ES-I3 (cell line): Measurements from ENCODE around the gene P4HA1.

Source experiments
- H3K36me3 ChIP-seq: 2 replicates; pipeline ENCODE4 v1.6.1; 2013; ENCODE audit warnings: mild to moderate bottlenecking, low read length, control low read depth, moderate library complexity; ENCODE audit not compliant: insufficient read depth
- H3K4me1 ChIP-seq: 2 replicates; pipeline ENCODE4 v1.6.1; 2013; ENCODE audit warnings: mild to moderate bottlenecking, control low read depth, low read length; ENCODE audit not compliant: insufficient read depth
- H3K9ac ChIP-seq: 2 replicates; pipeline ENCODE4 v1.6.1; 2013; ENCODE audit warnings: low read depth, mild to moderate bottlenecking, low read length, moderate library complexity
- H3K9me3 ChIP-seq: 2 replicates; pipeline ENCODE4 v1.6.1; 2013; ENCODE audit warnings: mild to moderate bottlenecking, low read length, moderate library complexity; ENCODE audit not compliant: control insufficient read depth, insufficient read depth

The P4HA1 gene

GRCh38 chr10:73079779-73080541 lies 16.7 kb downstream of the P4HA1 start:
- no peaks in the 10 kb centered on the region for H3K36me3 ChIP-seq
- 0 out of 2 replicates have a peak, but pooled peaks cover 3% of the 10 kb centered on the region for H3K4me1 ChIP-seq
- H3K9me3 ChIP-seq = no peaks in the 10 kb centered on the region
- no peak overlapping the region for H3K9ac ChIP-seq

- Histone ChIP-seq H3K4me1 (0 out of 2 replicates have a peak, but pooled peaks cover 3% of the 10 kb centered on the region), H3K9ac (no peak overlapping the region), H3K9me3 (no peaks in the 10 kb centered on the region), H3K36me3 (no peaks in the 10 kb centered on the region)
Observed at GRCh38 chr10:73076360-73077183, 20.1 kb downstream of the P4HA1 start.

GRCh38 chr10:73075829-73076228 lies 20.8 kb downstream of the P4HA1 start:
- no peak overlapping the region for H3K9ac ChIP-seq
- no peaks in the 10 kb centered on the region for H3K36me3 ChIP-seq
- H3K9me3 ChIP-seq = no peaks in the 10 kb centered on the region
- 0 out of 2 replicates have a peak, but pooled peaks cover 3% of the 10 kb centered on the region for H3K4me1 ChIP-seq

GRCh38 chr10:73073627-73074026 lies 23.0 kb downstream of the P4HA1 start:
- Histone ChIP-seq H3K4me1 (0 out of 2 replicates have a peak, but pooled peaks cover 3% of the 10 kb centered on the region), H3K36me3 (no peaks in the 10 kb centered on the region), H3K9ac (no peak overlapping the region), H3K9me3 (no peaks in the 10 kb centered on the region)

- Histone ChIP-seq H3K36me3 (no peaks in the 10 kb centered on the region), H3K9me3 (no peaks in the 10 kb centered on the region), H3K4me1 (no peaks in the 10 kb centered on the region), H3K9ac (no peak overlapping the region)
Observed at GRCh38 chr10:73065441-73065840, 31.2 kb downstream of the P4HA1 start.

GRCh38 chr10:73061743-73062142 lies 34.9 kb downstream of the P4HA1 start:
- Histone ChIP-seq H3K36me3 (no peaks in the 10 kb centered on the region), H3K9ac (no peak overlapping the region)

GRCh38 chr10:73060738-73061635 lies 35.7 kb downstream of the P4HA1 start:
- H3K9ac ChIP-seq = no peak overlapping the region

More at GRCh38 chr10:73061743-73062142, 34.9 kb downstream of the P4HA1 start:
- Histone ChIP-seq H3K4me1 (no peaks in the 10 kb centered on the region), H3K9me3 (no peaks in the 10 kb centered on the region)

GRCh38 chr10:73060173-73060572 lies 36.5 kb downstream of the P4HA1 start:
- Histone ChIP-seq H3K36me3 (no peaks in the 10 kb centered on the region), H3K4me1 (no peaks in the 10 kb centered on the region), H3K9me3 (no peaks in the 10 kb centered on the region), H3K9ac (no peak overlapping the region)

More at GRCh38 chr10:73060738-73061635, 35.7 kb downstream of the P4HA1 start:
- H3K4me1 ChIP-seq = no peaks in the 10 kb centered on the region
- no peaks in the 10 kb centered on the region for H3K36me3 ChIP-seq
- H3K9me3 ChIP-seq = no peaks in the 10 kb centered on the region

- Histone ChIP-seq H3K4me1 (no peaks in the 10 kb centered on the region), H3K36me3 (no peaks in the 10 kb centered on the region), H3K9ac (no peak overlapping the region), H3K9me3 (no peaks in the 10 kb centered on the region)
Observed at GRCh38 chr10:73058057-73058591, 38.5 kb downstream of the P4HA1 start.

- Histone ChIP-seq H3K4me1 (no peaks in the 10 kb centered on the region), H3K9ac (no peak overlapping the region), H3K9me3 (no peaks in the 10 kb centered on the region), H3K36me3 (no peaks in the 10 kb centered on the region)
Observed at GRCh38 chr10:73054286-73054685, 42.4 kb downstream of the P4HA1 start.

- Histone ChIP-seq H3K9me3 (no peaks in the 10 kb centered on the region), H3K36me3 (no peaks in the 10 kb centered on the region), H3K9ac (no peak overlapping the region), H3K4me1 (no peaks in the 10 kb centered on the region)
Observed at GRCh38 chr10:73053275-73053674, 43.4 kb downstream of the P4HA1 start.

GRCh38 chr10:73044378-73045285 lies 52.0 kb downstream of the P4HA1 start:
- Histone ChIP-seq H3K9ac (no peak overlapping the region; the same call in 1 of the 2 replicates), H3K36me3 (no peaks in the 10 kb centered on the region)

GRCh38 chr10:73043766-73044377 lies 52.8 kb downstream of the P4HA1 start:
- Histone ChIP-seq H3K4me1 (peaks cover 32% of the 10 kb centered on the region), H3K36me3 (no peaks in the 10 kb centered on the region), H3K9ac (no peak overlapping the region; the same call in 1 of the 2 replicates), H3K9me3 (no peaks in the 10 kb centered on the region)

More at GRCh38 chr10:73044378-73045285, 52.0 kb downstream of the P4HA1 start:
- Histone ChIP-seq H3K4me1 (peaks cover 32% of the 10 kb centered on the region), H3K9me3 (no peaks in the 10 kb centered on the region)
